ENCODE data around the gene CCM2L. TPM values are rescaled to one million over a fixed set of nuclear protein-coding genes. Genes with fewer than 3 reads are reported as not detected.

The CCM2L gene
- total RNA-seq, 4 donors from 2014 or later: 0.65 to 4.4 (median 2.5) TPM

DNA sequence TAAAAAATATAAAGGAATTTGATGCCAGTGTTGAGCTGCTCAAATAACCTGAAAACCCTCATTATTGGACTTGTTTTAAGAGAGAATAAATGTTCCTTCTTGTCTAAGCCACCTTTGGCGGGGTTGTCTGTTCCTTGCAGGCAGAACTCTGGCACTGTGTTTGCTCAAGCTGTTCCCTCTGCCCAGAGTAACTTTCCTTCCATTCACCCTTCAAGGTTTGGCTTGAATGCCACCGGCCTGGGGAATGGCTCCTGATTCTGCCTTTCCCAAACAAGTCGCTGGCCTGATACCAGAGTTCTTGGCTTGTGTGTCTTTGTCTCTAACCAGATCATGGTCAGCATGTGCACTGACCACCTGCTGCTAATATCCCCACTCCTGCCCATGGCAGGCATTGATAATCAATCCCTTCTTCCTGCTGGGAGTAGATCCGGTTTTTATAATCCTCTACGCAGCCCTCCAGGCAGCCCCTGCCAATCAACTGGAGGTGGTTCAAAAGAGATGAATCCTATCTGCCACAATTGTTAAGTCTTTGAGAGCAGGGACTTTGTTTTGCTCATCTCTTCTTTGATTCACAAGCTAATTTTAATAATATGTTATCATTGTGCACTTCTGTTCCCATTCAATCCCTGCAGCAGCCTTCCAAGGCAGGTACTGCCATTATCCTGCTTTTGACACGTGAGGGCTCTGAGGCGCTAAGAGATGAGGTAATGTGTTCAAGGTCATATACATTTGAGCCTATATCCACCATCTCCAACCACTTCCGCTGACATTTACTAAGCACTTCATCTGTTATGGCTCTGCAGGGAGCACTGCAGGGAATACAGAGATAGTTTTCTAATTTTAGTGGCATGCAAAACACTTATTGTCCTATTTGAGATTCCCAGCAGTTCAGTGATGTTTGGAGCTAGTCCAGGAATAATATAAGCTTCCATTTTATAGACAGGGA lies 3.1 kb upstream of the CCM2L start:
- TF ChIP-seq POLR2A (IDR thresholded peaks at IDR 0.05): no peak
- TF ChIP-seq, protein P1, sequence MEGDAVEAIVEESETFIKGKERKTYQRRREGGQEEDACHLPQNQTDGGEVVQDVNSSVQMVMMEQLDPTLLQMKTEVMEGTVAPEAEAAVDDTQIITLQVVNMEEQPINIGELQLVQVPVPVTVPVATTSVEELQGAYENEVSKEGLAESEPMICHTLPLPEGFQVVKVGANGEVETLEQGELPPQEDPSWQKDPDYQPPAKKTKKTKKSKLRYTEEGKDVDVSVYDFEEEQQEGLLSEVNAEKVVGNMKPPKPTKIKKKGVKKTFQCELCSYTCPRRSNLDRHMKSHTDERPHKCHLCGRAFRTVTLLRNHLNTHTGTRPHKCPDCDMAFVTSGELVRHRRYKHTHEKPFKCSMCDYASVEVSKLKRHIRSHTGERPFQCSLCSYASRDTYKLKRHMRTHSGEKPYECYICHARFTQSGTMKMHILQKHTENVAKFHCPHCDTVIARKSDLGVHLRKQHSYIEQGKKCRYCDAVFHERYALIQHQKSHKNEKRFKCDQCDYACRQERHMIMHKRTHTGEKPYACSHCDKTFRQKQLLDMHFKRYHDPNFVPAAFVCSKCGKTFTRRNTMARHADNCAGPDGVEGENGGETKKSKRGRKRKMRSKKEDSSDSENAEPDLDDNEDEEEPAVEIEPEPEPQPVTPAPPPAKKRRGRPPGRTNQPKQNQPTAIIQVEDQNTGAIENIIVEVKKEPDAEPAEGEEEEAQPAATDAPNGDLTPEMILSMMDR (IDR thresholded peaks at IDR 0.05): no peak

DNA sequence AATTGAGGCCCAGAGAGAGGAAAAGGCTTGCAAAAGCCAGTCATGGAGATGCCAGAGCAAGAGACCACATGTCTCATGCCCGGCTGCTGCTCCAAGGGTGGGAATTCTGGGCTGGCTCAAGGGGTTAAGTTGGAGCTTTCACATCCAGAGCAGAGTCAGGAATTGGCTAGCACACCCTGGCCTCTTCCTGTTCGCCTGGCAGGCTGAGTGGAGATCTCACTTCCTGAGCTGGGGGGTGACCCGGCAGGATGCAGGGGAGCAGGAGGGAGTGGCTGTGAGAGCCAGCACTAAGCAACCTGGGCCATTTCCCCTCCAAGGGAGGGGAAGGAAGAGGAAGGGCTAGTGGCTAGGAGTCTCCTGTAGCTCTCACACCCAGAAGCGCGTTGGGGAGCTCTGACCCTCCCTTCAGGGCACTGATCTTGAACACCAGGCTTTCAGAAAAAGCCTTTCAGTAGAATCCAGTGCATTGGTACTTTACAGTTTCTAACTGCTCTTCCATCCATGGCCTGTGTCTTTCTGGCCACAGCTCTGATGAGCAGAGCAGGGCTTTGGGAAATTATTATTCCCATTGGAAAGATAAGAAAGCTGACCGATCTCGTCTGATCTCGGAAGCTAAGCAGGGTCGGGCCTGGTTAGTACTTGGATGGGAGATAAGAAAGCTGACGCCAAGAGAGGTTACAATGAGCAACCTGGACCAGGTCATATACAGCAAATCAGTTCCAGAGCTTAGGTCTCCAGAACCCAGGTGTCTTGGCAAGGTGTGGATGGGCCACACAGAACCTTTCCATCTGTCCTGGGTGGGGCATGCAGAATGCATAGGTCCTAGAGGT lies 2.2 kb upstream of the CCM2L start:
- no peak for DNase-seq (ENCODE audit: low spot score in 2 of 2)
- H3K4me3 ChIP-seq (ENCODE audit: low read depth, poor library complexity, severe bottlenecking): no peak overlapping the region
- intact Hi-C loops (cut with DNase I; ENCODE audit: low total_unique reads): no loop called here
- WGBS, 2 donors: 40 to 45% methylated on average over 10 of the region's 10 CpGs
- TF ChIP-seq, protein P1 (IDR thresholded peaks at IDR 0.05): no peak
- no peak for TF ChIP-seq POLR2A (IDR thresholded peaks at IDR 0.05)

More for the DNA sequence above, 3.1 kb upstream of the CCM2L start:
- H3K4me3 ChIP-seq (ENCODE audit: low read depth, poor library complexity, severe bottlenecking): no peak overlapping the region
- intact Hi-C loops (cut with DNase I; ENCODE audit: low total_unique reads): no loop called here
- no peak for DNase-seq (ENCODE audit: low spot score in 2 of 2)
- 61 to 63% methylated on average over 8 of the region's 8 CpGs for WGBS, 2 donors

DNA sequence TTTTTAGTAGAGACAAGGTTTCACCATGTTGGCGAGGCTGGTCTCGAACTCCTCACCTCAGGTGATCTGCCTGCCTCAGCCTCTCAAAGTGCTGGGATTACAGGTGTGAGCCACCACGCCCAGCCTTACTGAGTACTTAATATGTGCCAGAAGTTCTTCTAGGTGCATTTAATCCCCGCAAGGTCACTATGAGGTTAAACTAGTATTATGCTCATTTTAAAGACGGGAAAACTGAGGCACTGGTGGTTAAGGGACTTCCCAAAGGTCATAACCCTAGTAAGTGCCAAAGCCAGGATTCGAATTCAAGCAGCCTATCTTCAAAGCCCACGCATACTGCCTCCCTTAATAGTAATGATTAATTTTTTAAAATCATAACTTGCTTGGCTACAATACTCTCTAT lies 674 bp upstream of the CCM2L start:
- intact Hi-C loops (cut with DNase I; ENCODE audit: low total_unique reads): no loop called here
- 82 to 84% methylated on average over 7 of the region's 7 CpGs for WGBS, 2 donors
- DNase-seq (ENCODE audit: low spot score in 2 of 2): no peak
- no peak for TF ChIP-seq POLR2A (IDR thresholded peaks at IDR 0.05)
- TF ChIP-seq, protein P1 (IDR thresholded peaks at IDR 0.05): no peak
- no peak overlapping the region for H3K4me3 ChIP-seq (ENCODE audit: low read depth, poor library complexity, severe bottlenecking)

DNA sequence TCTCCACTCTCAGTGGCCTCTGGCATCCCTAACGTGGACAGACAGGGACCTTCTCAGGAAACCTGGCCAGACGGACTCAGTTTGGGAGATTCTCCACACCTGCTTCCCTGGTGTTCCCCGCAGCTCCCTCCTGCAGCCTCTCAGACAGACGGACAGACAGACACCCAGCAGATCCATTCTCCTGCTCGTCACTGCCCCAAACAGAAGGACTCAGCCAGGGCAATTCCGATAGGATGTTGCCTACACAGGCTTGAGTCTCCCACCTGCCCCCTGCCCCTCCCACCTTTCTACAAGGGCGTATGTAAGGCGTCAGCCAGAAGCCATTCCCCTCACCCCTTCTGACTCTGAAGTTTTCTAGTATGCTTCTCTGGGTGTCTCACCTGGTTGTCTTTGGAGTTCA lies 428 bp downstream of the CCM2L start:
- whole genome bisulfite sequencing, 2 donors: 26 to 35% methylated on average over 7 to 8 of the region's 8 CpGs
- no peak overlapping the region for H3K4me3 ChIP-seq (ENCODE audit: low read depth, poor library complexity, severe bottlenecking)

DNA sequence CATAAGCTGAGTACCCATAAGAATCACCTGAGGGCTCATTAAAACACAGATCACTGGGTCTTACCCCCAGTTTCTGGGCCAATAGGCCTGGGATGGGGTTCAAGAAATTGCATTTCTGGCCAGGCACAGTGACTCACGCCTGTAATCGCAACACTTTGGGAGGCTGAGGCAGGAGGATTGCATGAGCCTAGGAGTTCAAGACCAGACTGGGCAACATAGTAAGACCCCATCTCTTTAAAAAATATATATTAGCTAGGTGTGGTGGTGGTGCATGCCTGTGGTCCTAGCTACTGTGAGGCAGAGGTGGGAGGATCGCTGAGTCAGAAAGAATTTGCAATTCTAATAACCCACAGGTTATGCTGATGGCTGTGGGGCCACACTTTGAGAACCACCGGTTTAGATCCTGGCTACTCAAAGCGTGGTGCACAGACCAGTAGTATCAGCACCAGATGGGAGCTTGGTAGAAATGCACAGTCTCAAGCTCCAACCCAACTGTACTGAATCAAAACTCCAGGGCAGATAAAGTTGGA lies 2.0 kb downstream of the CCM2L start:
- TF ChIP-seq, protein P1 (IDR thresholded peaks at IDR 0.05): no peak
- no peak for TF ChIP-seq POLR2A (IDR thresholded peaks at IDR 0.05)
- intact Hi-C loops (cut with DNase I; ENCODE audit: low total_unique reads): no loop called here
- no peak for DNase-seq (ENCODE audit: low spot score in 2 of 2)
- 63 to 79% methylated on average over 5 of the region's 5 CpGs for WGBS, 2 donors
- no peak overlapping the region for H3K4me3 ChIP-seq (ENCODE audit: low read depth, poor library complexity, severe bottlenecking)

More for the DNA sequence above, 428 bp downstream of the CCM2L start:
- no peak for DNase-seq (ENCODE audit: low spot score in 2 of 2)
- TF ChIP-seq, protein P1 (IDR thresholded peaks at IDR 0.05): no peak
- TF ChIP-seq POLR2A (IDR thresholded peaks at IDR 0.05): no peak
- intact Hi-C loops (cut with DNase I; ENCODE audit: low total_unique reads): no loop called here

Data from lower leg skin (tissue), 4 donors.